ENCODE measurements around the gene SDK2.

SDK2 gene

DNA sequence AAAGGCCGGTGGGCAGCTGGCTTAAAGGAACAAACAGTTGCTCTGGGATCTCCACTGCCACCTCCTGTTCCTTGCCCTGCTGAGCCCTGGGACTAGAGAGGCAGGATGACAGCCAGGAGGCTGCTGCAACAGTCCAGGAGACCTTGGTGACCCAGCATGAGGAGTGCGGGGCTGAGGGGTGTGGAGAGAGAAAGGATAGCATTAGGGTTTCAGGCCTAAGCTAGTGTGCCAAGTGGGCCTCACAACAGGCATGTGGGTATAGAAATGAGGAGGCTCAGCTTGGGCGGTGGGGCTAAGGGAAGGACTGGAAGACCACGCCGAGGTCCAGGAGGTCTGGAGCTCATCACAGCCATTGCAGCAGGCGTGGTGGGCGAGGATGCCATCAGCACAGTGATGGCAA lies 39.8 kb downstream of the SDK2 start:
- DNase-seq (ENCODE audit: insufficient read length, low spot score) (no peak), FAIRE-seq (no peak)
- TF ChIP-seq SPI1 (IDR thresholded peaks at IDR 0.05; ENCODE audit: low read depth, low read length) (no peak), POLR2AphosphoS5 (IDR thresholded peaks at IDR 0.05; ENCODE audit: low read depth, low read length) (no peak), POU2F2 (IDR thresholded peaks at IDR 0.05; ENCODE audit: low read depth, low read length) (no peak), POLR2A (IDR thresholded peaks at IDR 0.05; ENCODE audit: low read depth, low read length) (no peak), PAX5 (IDR thresholded peaks at IDR 0.05; ENCODE audit: insufficient read depth, low read length, severe bottlenecking) (no peak), TAF1 (IDR thresholded peaks at IDR 0.05; ENCODE audit: low read depth, low read length) (no peak)

DNA sequence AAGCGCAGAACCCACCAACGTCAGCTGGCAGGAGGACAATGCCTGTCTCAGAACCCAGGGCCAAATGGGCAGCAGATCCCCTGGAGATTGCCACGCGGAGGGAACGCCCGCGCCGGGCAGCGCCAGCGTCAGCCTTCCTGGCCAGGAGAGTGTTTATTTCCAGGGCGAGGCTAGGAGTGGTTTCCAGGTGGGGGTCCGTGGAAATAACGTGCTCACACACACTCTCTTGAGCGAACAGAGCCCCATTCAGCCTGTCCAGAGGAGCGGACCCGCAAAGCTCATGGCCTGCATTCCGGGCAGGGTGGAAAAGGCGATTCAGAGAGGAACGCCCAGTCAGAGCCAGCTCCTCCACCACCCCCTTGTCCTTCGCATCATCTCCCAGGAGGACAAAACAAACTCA lies 40.3 kb downstream of the SDK2 start:
- no peak for TF ChIP-seq TAF1 (IDR thresholded peaks at IDR 0.05; ENCODE audit: low read depth, low read length)
- no peak for TF ChIP-seq PAX5 (IDR thresholded peaks at IDR 0.05; ENCODE audit: insufficient read depth, low read length, severe bottlenecking)
- TF ChIP-seq POLR2AphosphoS5 (IDR thresholded peaks at IDR 0.05; ENCODE audit: low read depth, low read length): no peak
- TF ChIP-seq POLR2A (IDR thresholded peaks at IDR 0.05; ENCODE audit: low read depth, low read length): no peak
- TF ChIP-seq SPI1 (IDR thresholded peaks at IDR 0.05; ENCODE audit: low read depth, low read length): no peak
- TF ChIP-seq POU2F2 (IDR thresholded peaks at IDR 0.05; ENCODE audit: low read depth, low read length): no peak
- no peak for DNase-seq (ENCODE audit: insufficient read length, low spot score)
- no peak for FAIRE-seq

DNA sequence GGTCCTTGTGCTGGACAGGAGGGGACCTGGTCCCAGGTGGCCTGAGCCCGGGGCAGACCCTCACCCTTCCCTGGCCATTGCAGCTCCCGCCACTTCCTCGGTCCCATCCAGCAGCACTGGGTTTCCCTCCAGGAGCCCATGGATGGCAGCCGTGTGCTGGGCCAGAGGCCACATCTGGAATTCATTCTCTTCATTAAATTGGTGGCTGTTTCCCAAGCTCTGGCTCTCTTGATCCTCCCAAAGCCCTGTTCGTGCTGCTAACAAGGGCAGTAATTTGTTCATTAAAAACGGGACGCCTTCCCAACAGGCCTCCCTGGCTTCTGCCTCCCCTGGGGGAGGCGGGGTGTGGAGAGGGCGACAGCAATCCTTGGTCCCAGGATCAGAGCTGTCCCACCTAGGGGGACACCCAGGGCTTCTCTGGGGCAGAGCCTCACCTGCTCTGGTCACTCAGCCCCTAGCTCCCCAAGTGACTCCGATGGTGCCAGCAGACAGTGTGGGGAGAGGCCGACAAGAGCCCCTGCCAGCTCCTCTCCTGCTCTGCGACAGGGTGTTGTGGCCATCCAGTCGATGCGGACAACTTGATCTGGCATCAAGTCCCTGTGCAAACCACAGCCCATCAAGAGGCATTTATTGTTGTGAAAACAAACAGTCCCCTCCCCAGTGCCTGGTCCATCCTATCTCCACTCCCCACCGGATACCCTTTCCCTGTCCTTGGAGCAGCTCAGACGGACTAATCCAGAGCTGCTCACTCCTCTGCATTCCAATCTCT lies 44.0 kb downstream of the SDK2 start:
- TF ChIP-seq SPI1 (IDR thresholded peaks at IDR 0.05; ENCODE audit: low read depth, low read length): no peak
- no peak for TF ChIP-seq TAF1 (IDR thresholded peaks at IDR 0.05; ENCODE audit: low read depth, low read length)
- no peak for TF ChIP-seq POLR2A (IDR thresholded peaks at IDR 0.05; ENCODE audit: low read depth, low read length)
- TF ChIP-seq PAX5 (IDR thresholded peaks at IDR 0.05; ENCODE audit: insufficient read depth, low read length, severe bottlenecking): no peak
- TF ChIP-seq POU2F2 (IDR thresholded peaks at IDR 0.05; ENCODE audit: low read depth, low read length): no peak
- TF ChIP-seq POLR2AphosphoS5 (IDR thresholded peaks at IDR 0.05; ENCODE audit: low read depth, low read length): no peak
- DNase-seq (ENCODE audit: insufficient read length, low spot score) (no peak), FAIRE-seq (no peak)

DNA sequence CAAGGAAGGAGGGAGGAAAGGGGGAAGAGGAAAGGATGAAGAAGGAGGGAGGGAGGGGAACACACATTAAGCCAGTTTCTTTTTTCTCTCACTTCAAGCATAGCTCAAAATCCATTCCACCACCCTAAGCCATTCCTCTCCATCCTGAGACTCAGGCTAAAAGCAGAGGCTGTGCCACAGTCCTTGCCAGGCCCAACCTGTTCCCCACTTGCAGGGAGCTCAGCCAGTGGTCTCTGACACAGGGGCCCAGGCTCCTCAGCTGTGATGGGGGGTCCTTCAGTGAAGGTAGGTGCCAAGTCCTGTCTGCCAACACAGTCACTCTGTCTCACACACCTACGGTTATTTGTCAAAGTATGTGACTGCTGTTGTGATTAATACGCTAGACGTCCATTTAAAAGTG lies 44.6 kb downstream of the SDK2 start:
- no peak for FAIRE-seq
- DNase-seq (ENCODE audit: insufficient read length, low spot score): no peak
- TF ChIP-seq POU2F2 (IDR thresholded peaks at IDR 0.05; ENCODE audit: low read depth, low read length) (no peak), SPI1 (IDR thresholded peaks at IDR 0.05; ENCODE audit: low read depth, low read length) (no peak), PAX5 (IDR thresholded peaks at IDR 0.05; ENCODE audit: insufficient read depth, low read length, severe bottlenecking) (no peak), TAF1 (IDR thresholded peaks at IDR 0.05; ENCODE audit: low read depth, low read length) (no peak), POLR2A (IDR thresholded peaks at IDR 0.05; ENCODE audit: low read depth, low read length) (no peak), POLR2AphosphoS5 (IDR thresholded peaks at IDR 0.05; ENCODE audit: low read depth, low read length) (no peak)

DNA sequence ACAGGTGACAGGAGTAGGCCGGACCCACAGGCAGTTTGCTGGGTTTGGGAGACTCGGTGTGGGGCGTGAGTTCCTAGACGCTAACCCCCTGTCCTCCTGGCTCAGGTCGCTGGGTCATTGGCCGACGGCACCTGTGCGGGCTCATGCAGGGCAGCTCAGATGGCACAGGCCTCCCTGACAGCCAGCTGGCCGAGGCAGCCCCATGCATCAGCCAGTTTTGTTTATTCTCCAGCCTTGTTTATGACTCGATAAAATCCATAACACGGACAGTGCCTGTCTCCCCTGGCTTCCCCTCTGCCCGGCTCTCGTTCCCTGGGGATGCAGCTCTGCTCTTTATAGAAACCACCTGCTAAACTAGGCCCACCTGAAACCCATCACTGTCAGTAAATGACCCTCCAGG lies 46.0 kb downstream of the SDK2 start:
- no peak for FAIRE-seq
- TF ChIP-seq SPI1 (IDR thresholded peaks at IDR 0.05; ENCODE audit: low read depth, low read length): no peak
- no peak for TF ChIP-seq TAF1 (IDR thresholded peaks at IDR 0.05; ENCODE audit: low read depth, low read length)
- TF ChIP-seq POLR2AphosphoS5 (IDR thresholded peaks at IDR 0.05; ENCODE audit: low read depth, low read length): no peak
- TF ChIP-seq POLR2A (IDR thresholded peaks at IDR 0.05; ENCODE audit: low read depth, low read length): no peak
- TF ChIP-seq POU2F2 (IDR thresholded peaks at IDR 0.05; ENCODE audit: low read depth, low read length): no peak
- TF ChIP-seq PAX5 (IDR thresholded peaks at IDR 0.05; ENCODE audit: insufficient read depth, low read length, severe bottlenecking): no peak
- no peak for DNase-seq (ENCODE audit: insufficient read length, low spot score)

DNA sequence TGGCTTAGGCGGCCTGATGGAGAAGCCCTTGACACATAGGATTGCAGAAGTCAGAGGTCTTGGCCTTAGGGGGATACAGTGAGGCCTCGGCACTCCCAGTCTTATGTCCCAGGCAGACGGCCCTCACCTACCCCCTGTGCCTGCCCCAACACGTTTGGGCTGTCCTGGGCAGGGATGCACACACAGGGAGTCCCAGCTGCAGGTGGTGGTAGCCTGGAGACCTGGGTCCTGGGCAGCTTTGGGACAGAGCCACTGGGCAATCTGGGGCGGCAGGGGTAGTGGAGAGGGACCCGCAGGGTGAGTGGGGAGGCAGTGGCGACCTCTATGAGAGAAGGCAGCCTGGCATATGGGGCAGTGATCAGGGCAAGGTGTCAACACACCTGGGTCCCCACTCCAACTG lies 48.3 kb downstream of the SDK2 start:
- TF ChIP-seq TAF1 (IDR thresholded peaks at IDR 0.05; ENCODE audit: low read depth, low read length) (no peak), POLR2A (IDR thresholded peaks at IDR 0.05; ENCODE audit: low read depth, low read length) (no peak), PAX5 (IDR thresholded peaks at IDR 0.05; ENCODE audit: insufficient read depth, low read length, severe bottlenecking) (no peak)
- DNase-seq (ENCODE audit: insufficient read length, low spot score) (no peak), FAIRE-seq (no peak)

DNA sequence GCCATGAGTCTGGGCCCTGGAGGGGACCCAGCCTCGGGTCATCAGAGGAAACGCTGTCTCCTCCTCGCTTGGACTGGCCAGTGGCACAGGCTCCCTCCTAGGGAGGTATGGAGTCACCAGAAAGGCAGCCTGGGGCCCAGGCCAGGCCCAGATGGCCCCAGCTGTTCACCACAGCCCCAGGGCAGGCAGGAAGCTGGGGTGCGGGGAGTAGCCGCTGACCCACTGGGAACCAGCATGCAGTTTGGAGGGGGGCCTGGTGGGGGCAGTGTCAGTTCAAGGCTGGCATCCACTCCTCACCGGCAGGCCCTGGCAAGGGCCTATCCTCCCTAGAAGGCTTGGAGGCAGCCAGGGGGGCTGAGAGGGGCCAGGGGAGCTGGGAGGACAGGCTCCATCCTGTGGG lies 48.8 kb downstream of the SDK2 start:
- no peak for FAIRE-seq
- peak; percentile 56 for DNase-seq (ENCODE audit: insufficient read length, low spot score)
- no peak for TF ChIP-seq POU2F2 (IDR thresholded peaks at IDR 0.05; ENCODE audit: low read depth, low read length)
- no peak for TF ChIP-seq POLR2A (IDR thresholded peaks at IDR 0.05; ENCODE audit: low read depth, low read length)
- no peak for TF ChIP-seq SPI1 (IDR thresholded peaks at IDR 0.05; ENCODE audit: low read depth, low read length)
- no peak for TF ChIP-seq POLR2AphosphoS5 (IDR thresholded peaks at IDR 0.05; ENCODE audit: low read depth, low read length)
- no peak for TF ChIP-seq PAX5 (IDR thresholded peaks at IDR 0.05; ENCODE audit: insufficient read depth, low read length, severe bottlenecking)
- no peak for TF ChIP-seq TAF1 (IDR thresholded peaks at IDR 0.05; ENCODE audit: low read depth, low read length)

DNA sequence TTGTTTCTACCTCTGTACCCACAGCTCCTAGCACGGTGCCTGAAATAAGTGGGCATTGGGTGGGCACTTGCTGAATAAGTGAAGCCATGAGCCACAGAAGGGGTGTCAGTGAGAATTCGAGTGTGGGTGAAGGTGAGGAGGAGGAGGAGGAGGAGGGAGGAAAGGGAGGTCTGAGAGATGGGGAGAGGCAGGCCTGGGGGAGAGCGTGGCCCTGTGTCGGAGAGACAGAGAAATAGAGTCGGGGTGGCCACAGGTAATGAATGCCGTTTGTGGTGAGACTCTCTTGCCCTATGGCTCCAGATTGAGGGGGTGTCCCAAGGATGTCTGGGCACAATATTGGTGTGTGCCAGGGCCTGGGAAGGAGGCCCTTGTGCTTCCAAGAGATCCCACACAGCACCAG lies 49.2 kb downstream of the SDK2 start:
- no peak for TF ChIP-seq TAF1 (IDR thresholded peaks at IDR 0.05; ENCODE audit: low read depth, low read length)
- no peak for TF ChIP-seq SPI1 (IDR thresholded peaks at IDR 0.05; ENCODE audit: low read depth, low read length)
- TF ChIP-seq POLR2A (IDR thresholded peaks at IDR 0.05; ENCODE audit: low read depth, low read length): no peak
- no peak for TF ChIP-seq POU2F2 (IDR thresholded peaks at IDR 0.05; ENCODE audit: low read depth, low read length)
- TF ChIP-seq POLR2AphosphoS5 (IDR thresholded peaks at IDR 0.05; ENCODE audit: low read depth, low read length): no peak
- no peak for TF ChIP-seq PAX5 (IDR thresholded peaks at IDR 0.05; ENCODE audit: insufficient read depth, low read length, severe bottlenecking)
- FAIRE-seq: no peak
- DNase-seq (ENCODE audit: insufficient read length, low spot score): no peak

DNA sequence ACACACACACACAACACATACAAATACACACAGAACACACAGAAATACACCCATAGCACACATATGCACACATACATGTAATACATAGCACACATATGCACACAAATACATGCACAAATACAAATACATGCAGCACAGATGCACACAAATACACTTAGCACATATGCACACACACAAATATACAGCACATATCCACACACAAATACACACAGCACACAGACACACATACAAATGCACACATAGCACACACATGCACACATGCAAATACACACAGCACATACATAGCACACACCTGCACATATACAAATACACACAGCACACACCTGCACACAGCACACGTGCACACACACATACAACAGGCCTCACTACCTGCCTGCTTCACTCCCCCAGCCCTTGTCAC lies 49.6 kb downstream of the SDK2 start:
- FAIRE-seq (peak; percentile 64), DNase-seq (ENCODE audit: insufficient read length, low spot score) (no peak)
- no peak for TF ChIP-seq SPI1 (IDR thresholded peaks at IDR 0.05; ENCODE audit: low read depth, low read length)
- TF ChIP-seq POLR2A (IDR thresholded peaks at IDR 0.05; ENCODE audit: low read depth, low read length): no peak
- TF ChIP-seq PAX5 (IDR thresholded peaks at IDR 0.05; ENCODE audit: insufficient read depth, low read length, severe bottlenecking): no peak

DNA sequence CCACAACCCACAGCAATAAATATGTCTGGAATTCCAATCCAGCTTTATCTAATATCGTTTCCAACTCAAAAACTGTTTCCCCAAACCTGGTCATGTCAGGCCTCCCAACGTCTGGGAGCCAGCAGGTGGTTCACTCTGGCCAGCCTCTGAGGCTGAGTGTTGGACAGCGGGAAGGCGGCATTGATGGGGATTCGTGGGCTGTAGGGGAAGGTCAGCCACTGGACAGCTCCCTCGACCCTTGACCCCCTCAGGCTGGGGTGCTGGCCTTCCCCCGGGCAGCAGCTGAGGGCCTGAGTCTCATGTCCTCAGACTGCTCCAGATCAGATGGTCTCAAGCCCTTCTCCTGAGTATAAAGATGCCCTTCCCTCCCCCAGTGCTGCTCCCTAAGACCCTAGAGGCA lies 50.2 kb downstream of the SDK2 start:
- TF ChIP-seq POLR2AphosphoS5 (IDR thresholded peaks at IDR 0.05; ENCODE audit: low read depth, low read length) (no peak), POU2F2 (IDR thresholded peaks at IDR 0.05; ENCODE audit: low read depth, low read length) (no peak), PAX5 (IDR thresholded peaks at IDR 0.05; ENCODE audit: insufficient read depth, low read length, severe bottlenecking) (no peak), TAF1 (IDR thresholded peaks at IDR 0.05; ENCODE audit: low read depth, low read length) (no peak), SPI1 (IDR thresholded peaks at IDR 0.05; ENCODE audit: low read depth, low read length) (no peak), POLR2A (IDR thresholded peaks at IDR 0.05; ENCODE audit: low read depth, low read length) (no peak)
- FAIRE-seq: no peak

More for the DNA sequence above, 50.2 kb downstream of the SDK2 start:
- DNase-seq (ENCODE audit: insufficient read length, low spot score): no peak
